HEK293 (cell line): ENCODE measurements around the gene GUCY2F.

Experiments used
- CTCF ChIA-PET: fragments of 350-600 bp; formaldehyde crosslinking; extraction: SDS; loops from one replicate; lab custom pipeline; 2021; ENCODE audit warnings: antibody characterized with exemption; lab: Yijun Ruan, JAX
- POLR2A ChIA-PET: fragments of 300-600 bp; formaldehyde crosslinking; extraction: SDS; loops from one replicate; lab custom pipeline; 2020; ENCODE audit warnings: antibody characterized with exemption, inconsistent platforms; lab: Yijun Ruan, JAX
- H3K27ac ChIP-seq: fragments of 200-500 bp; sonication (Bioruptor generic); 2 replicates; pipeline ENCODE4 v1.5.1; 2014; ENCODE audit warnings: low read depth, low read length, control low read depth, inconsistent platforms; ENCODE audit errors: extremely low read depth
- H3K36me3 ChIP-seq, 2 experiments: fragments of 200-500 bp in 1 of 2; sonication (Bioruptor generic) in 1 of 2; 1 replicate in 1 of 2; 2 replicates in 1 of 2; pipeline ENCODE4 v1.5.1; 2014 to 2017; ENCODE audit warnings: inconsistent platforms in 2 of 2, low read length in 2 of 2; ENCODE audit not compliant: control insufficient read depth in 2 of 2, insufficient read depth in 1 of 2
- H3K4me1 ChIP-seq: fragments of 200-500 bp; sonication (Bioruptor generic); 2 replicates; pipeline ENCODE4 v1.5.1; 2014; ENCODE audit warnings: mild to moderate bottlenecking, low read length, inconsistent platforms; ENCODE audit not compliant: control insufficient read depth, insufficient read depth
- H3K4me3 ChIP-seq: 2 replicates; pipeline ENCODE4 v1.5.1; 2011; ENCODE audit warnings: low read depth, mild to moderate bottlenecking, control low read depth, low read length, moderate library complexity
- H3K9me3 ChIP-seq: fragments of 200-500 bp; sonication (Bioruptor generic); 2 replicates; pipeline ENCODE4 v1.5.1; 2014; ENCODE audit warnings: low read depth, low read length, inconsistent platforms; ENCODE audit not compliant: control insufficient read depth, insufficient read depth
- GLIS2 ChIP-seq: fragments of 450-650 bp; formaldehyde crosslinking; IDR thresholded peaks from 2 replicates; pipeline ENCODE4 v1.5.1; 2016; ENCODE audit warnings: missing biosample characterization, missing genetic modification characterization
- PATZ1 ChIP-seq: fragments of 450-650 bp; formaldehyde crosslinking; IDR thresholded peaks from 2 replicates; pipeline ENCODE4 v1.5.1; 2016; ENCODE audit warnings: missing biosample characterization, missing genetic modification characterization
- SALL2 ChIP-seq: fragments of 450-650 bp; formaldehyde crosslinking; IDR thresholded peaks from 2 replicates; pipeline ENCODE4 v1.5.0; 2017; ENCODE audit warnings: missing biosample characterization, mild to moderate bottlenecking, missing genetic modification characterization, borderline replicate concordance
- ZBTB20 ChIP-seq: fragments of 450-650 bp; formaldehyde crosslinking; IDR thresholded peaks from 2 replicates; pipeline ENCODE4 v1.5.1; 2016; ENCODE audit warnings: missing biosample characterization, missing genetic modification characterization
- ZNF169 ChIP-seq: fragments of 450-650 bp; formaldehyde crosslinking; IDR thresholded peaks from 2 replicates; pipeline ENCODE4 v1.5.1; 2016; ENCODE audit warnings: missing biosample characterization, missing genetic modification characterization
- ZNF214 ChIP-seq: fragments of 450-650 bp; formaldehyde crosslinking; IDR thresholded peaks from 2 replicates; pipeline ENCODE4 v1.5.1; 2017; ENCODE audit warnings: missing biosample characterization, mild to moderate bottlenecking, missing genetic modification characterization, borderline replicate concordance
- ZNF248 ChIP-seq: fragments of 450-650 bp; formaldehyde crosslinking; IDR thresholded peaks from 2 replicates; pipeline ENCODE4 v1.5.1; 2017; ENCODE audit warnings: missing biosample characterization, missing genetic modification characterization
- ZNF266 ChIP-seq: fragments of 450-650 bp; formaldehyde crosslinking; IDR thresholded peaks from 2 replicates; pipeline ENCODE4 v1.5.1; 2016; ENCODE audit warnings: missing biosample characterization, missing genetic modification characterization, low read depth
- ZNF280C ChIP-seq: fragments of 450-650 bp; formaldehyde crosslinking; IDR thresholded peaks from 2 replicates; pipeline ENCODE4 v1.5.1; 2016; ENCODE audit warnings: missing biosample characterization, missing genetic modification characterization
- ZNF324 ChIP-seq: fragments of 450-650 bp; formaldehyde crosslinking; IDR thresholded peaks from 2 replicates; pipeline ENCODE4 v1.5.1; 2016; ENCODE audit warnings: missing biosample characterization, missing genetic modification characterization
- ZNF518A ChIP-seq: fragments of 450-650 bp; formaldehyde crosslinking; conservative IDR thresholded peaks from 2 replicates; pipeline ENCODE4 v1.5.1; 2016; ENCODE audit warnings: low read depth, missing biosample characterization, missing genetic modification characterization
- ZNF585B ChIP-seq: fragments of 450-650 bp; formaldehyde crosslinking; IDR thresholded peaks from 2 replicates; pipeline ENCODE4 v1.5.1; 2016; ENCODE audit warnings: missing biosample characterization, missing genetic modification characterization
- ZNF621 ChIP-seq: fragments of 450-650 bp; formaldehyde crosslinking; IDR thresholded peaks from 2 replicates; pipeline ENCODE4 v1.5.1; 2017; ENCODE audit warnings: missing biosample characterization, missing genetic modification characterization
- ZNF670 ChIP-seq: fragments of 450-650 bp; formaldehyde crosslinking; IDR thresholded peaks from 2 replicates; pipeline ENCODE4 v1.5.1; 2016; ENCODE audit warnings: missing biosample characterization, missing genetic modification characterization, low read depth
- ZNF701 ChIP-seq: fragments of 450-650 bp; formaldehyde crosslinking; IDR thresholded peaks from 2 replicates; pipeline ENCODE4 v1.5.1; 2016; ENCODE audit warnings: missing biosample characterization, missing genetic modification characterization
- TF ChIP-seq, protein P1 (sequence below): fragments of 450-650 bp; formaldehyde crosslinking; IDR thresholded peaks from 2 replicates; pipeline ENCODE4 v1.5.1; 2017; ENCODE audit warnings: missing biosample characterization, mild to moderate bottlenecking, missing genetic modification characterization, moderate library complexity
- TF ChIP-seq, protein P2 (sequence below): fragments of 450-650 bp; formaldehyde crosslinking; IDR thresholded peaks from 2 replicates; pipeline ENCODE4; 2016; ENCODE audit warnings: missing biosample characterization, missing genetic modification characterization
- TF ChIP-seq, protein P3 (sequence below): fragments of 450-650 bp; formaldehyde crosslinking; IDR thresholded peaks from 2 replicates; pipeline ENCODE4 v1.5.1; 2017; ENCODE audit warnings: missing biosample characterization, missing genetic modification characterization

GUCY2F gene

DNA sequence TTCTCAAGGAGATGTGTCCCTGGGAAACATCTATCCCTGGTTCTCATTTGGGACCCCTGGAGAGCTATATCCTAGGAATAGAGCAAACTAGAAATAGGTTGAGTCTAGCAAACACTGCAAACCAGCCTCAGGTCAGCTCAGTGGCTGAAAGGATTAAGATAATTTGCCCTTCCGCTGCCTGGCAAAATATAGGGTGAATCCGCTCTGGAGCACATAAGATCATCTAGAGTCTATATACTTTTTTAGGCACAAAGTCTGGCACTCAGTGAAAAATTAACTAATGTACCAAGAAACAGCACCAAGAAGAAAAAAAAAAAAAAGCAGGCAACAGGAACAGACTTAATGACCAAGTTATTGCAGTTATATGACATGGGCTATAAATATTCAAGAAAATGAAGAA lies 7.3 kb upstream of the GUCY2F start (continued):
- TF ChIP-seq, protein P1, sequence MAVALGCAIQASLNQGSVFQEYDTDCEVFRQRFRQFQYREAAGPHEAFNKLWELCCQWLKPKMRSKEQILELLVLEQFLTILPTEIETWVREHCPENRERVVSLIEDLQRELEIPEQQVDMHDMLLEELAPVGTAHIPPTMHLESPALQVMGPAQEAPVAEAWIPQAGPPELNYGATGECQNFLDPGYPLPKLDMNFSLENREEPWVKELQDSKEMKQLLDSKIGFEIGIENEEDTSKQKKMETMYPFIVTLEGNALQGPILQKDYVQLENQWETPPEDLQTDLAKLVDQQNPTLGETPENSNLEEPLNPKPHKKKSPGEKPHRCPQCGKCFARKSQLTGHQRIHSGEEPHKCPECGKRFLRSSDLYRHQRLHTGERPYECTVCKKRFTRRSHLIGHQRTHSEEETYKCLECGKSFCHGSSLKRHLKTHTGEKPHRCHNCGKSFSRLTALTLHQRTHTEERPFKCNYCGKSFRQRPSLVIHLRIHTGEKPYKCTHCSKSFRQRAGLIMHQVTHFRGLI (tag by site-specific recombination), result no peak

DNA sequence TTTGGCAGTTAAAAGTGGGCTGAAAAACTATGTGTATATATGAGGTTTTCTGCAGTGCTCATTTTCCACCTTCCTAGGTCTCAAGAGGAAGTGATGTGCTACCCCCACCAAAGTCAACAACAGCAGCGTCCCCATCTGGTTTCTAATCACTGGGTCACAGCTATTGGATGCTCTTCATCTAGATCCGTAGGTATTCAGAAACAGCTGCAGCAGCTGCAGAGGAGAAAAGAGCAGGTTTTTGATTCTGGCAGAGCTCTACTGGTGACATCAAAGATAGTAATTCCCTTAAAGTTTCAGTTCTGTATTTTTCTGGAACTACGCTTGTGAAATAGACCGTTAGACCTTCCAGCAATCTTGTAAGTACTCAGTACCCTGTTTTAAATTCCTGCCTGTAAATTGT lies 5.8 kb upstream of the GUCY2F start:
- H3K4me3 ChIP-seq, result no peak overlapping the region
- TF ChIP-seq ZNF280C (tag by site-specific recombination) (no peak), PATZ1 (tag by site-specific recombination) (no peak), ZNF214 (tag by site-specific recombination) (no peak), ZNF324 (tag by site-specific recombination) (no peak), ZNF670 (no peak), SALL2 (no peak), ZNF169 (tag by site-specific recombination) (no peak), ZNF518A (tag by site-specific recombination) (no peak), ZNF266 (tag by site-specific recombination) (no peak), ZNF701 (tag by site-specific recombination) (no peak), GLIS2 (tag by site-specific recombination) (no peak), ZNF585B (tag by site-specific recombination) (no peak), ZNF248 (tag by site-specific recombination) (no peak), ZBTB20 (tag by site-specific recombination) (no peak), ZNF621 (tag by site-specific recombination) (no peak)
- TF ChIP-seq, protein P2, sequence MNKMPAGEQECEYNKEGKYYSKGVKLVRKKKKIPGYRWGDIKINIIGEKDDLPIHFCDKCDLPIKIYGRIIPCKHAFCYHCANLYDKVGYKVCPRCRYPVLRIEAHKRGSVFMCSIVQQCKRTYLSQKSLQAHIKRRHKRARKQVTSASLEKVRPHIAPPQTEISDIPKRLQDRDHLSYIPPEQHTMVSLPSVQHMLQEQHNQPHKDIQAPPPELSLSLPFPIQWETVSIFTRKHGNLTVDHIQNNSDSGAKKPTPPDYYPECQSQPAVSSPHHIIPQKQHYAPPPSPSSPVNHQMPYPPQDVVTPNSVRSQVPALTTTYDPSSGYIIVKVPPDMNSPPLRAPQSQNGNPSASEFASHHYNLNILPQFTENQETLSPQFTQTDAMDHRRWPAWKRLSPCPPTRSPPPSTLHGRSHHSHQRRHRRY, result no peak
- TF ChIP-seq, protein P3, sequence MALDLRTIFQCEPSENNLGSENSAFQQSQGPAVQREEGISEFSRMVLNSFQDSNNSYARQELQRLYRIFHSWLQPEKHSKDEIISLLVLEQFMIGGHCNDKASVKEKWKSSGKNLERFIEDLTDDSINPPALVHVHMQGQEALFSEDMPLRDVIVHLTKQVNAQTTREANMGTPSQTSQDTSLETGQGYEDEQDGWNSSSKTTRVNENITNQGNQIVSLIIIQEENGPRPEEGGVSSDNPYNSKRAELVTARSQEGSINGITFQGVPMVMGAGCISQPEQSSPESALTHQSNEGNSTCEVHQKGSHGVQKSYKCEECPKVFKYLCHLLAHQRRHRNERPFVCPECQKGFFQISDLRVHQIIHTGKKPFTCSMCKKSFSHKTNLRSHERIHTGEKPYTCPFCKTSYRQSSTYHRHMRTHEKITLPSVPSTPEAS (tag by site-specific recombination), result no peak
- ChIA-PET POLR2A (no interaction called here), CTCF (interaction anchor here (5.1 to 5.2 kb wide), 2 partner anchors 13 to 146 kb away, joined by 82 to 110 read pairs; no protein-coding TSS in a partner anchor)
- H3K27ac ChIP-seq, result no peak overlapping the region
- no peaks in the 10 kb centered on the region for H3K36me3 ChIP-seq
- H3K9me3 ChIP-seq, result no peaks in the 10 kb centered on the region
- H3K4me1 ChIP-seq, result no peaks in the 10 kb centered on the region
